Testis (tissue), 3 donors: Measurements from ENCODE around the gene IL26. TPM values are rescaled to one million over a fixed set of nuclear protein-coding genes. Genes with fewer than 3 reads are reported as not detected.

ENCODE experiments used
- DNase-seq: peaks from one replicate; pipeline ENCODE4 v3.0.0-alpha.2; 2019
- H3K27ac ChIP-seq, 2 donors: fragments of 200-600 bp; sonication (generic); one replicate each; pipeline ENCODE4 v1.5.1; 2019
- H3K27me3 ChIP-seq: fragments of 200-600 bp; sonication (generic); one replicate; pipeline ENCODE4 v1.5.1; 2019
- H3K36me3 ChIP-seq: fragments of 200-600 bp; sonication (generic); one replicate; pipeline ENCODE4 v1.5.1; 2017; ENCODE audit warnings: low read depth; ENCODE audit errors: missing control alignments
- H3K4me1 ChIP-seq: fragments of 200-600 bp; sonication (generic); one replicate; pipeline ENCODE4 v1.5.1; 2019
- H3K4me3 ChIP-seq, 2 donors: fragments of 200-600 bp; sonication (generic); one replicate each; pipeline ENCODE4 v1.5.1; 2017 to 2019
- H3K9me3 ChIP-seq: fragments of 200-600 bp; sonication (generic); one replicate; pipeline ENCODE4 v1.5.1; 2017
- CTCF ChIP-seq, 3 experiments: fragments of 450-650 bp in 2 of 3; fragments of 200-600 bp in 1 of 3; sonication (generic) in 1 of 3; IDR thresholded peaks; one replicate each; pipeline ENCODE4 v1.5.1; 2016 to 2019; ENCODE audit warnings: antibody characterized with exemption in 3 of 3, mild to moderate bottlenecking in 2 of 3, moderate library complexity in 1 of 3
- POLR2A ChIP-seq: fragments of 450-650 bp; IDR thresholded peaks from one replicate; pipeline ENCODE4 v1.6.1; 2017; ENCODE audit warnings: antibody characterized with exemption, mild to moderate bottlenecking, moderate library complexity
- WGBS, 2 donors: methylation state at CpG; one replicate each; pipeline ENCODE4 v1.1.5; 2018; 5-methylcytosine and 5-hydroxymethylcytosine counted together
- intact Hi-C: fragments of 100-400 bp; cut with DNase I; formaldehyde crosslinking; loops from one replicate; pipeline ENCODE4 v1.15.1; 2023; ENCODE audit warnings: low total_unique reads
- polyA plus RNA-seq: library from polyadenylated mRNA; stranded (reverse); fragments of 350-450 nt; fragmentation: Illumina TruSeq; extraction: RNeasy Lipid Tissue Mini Kit (QIAGEN cat#74804); gene quantifications from one replicate; pipeline ENCODE4 v1.2.3, GENCODE V29; 2014; ENCODE audit warnings: low read depth, low replicate concordance; ENCODE audit not compliant: insufficient read depth
- total RNA-seq, 2 donors: library from RNA; depleted of rRNA; stranded (reverse); fragments of >200 nt; gene quantifications; one replicate each; pipeline ENCODE4 v1.2.3, GENCODE V29; 2016

The IL26 gene
- total and polyA plus RNA-seq, 3 donors from 2014 or later: not detected

- H3K27ac ChIP-seq: no peak overlapping the region
- H3K9me3 ChIP-seq: no peaks in the 10 kb centered on the region
- intact Hi-C loops: no loop called here
Measured at GRCh38 chr12:68242777-68243176, 17.2 kb upstream of the IL26 start.

GRCh38 chr12:68240975-68241374 is 15.4 kb upstream of the IL26 start:
- no peak for TF ChIP-seq POLR2A
- no peak for TF ChIP-seq CTCF (IDR thresholded peaks at IDR 0.05)
- H3K27me3 ChIP-seq: no peaks in the 10 kb centered on the region
- H3K9me3 ChIP-seq: no peaks in the 10 kb centered on the region
- intact Hi-C loops: no loop called here
- peak overlapping the region; percentile 20 to 37 for H3K27ac ChIP-seq
- peak; percentile 67 for DNase-seq
- H3K4me3 ChIP-seq: no peak overlapping the region
- no peaks in the 10 kb centered on the region for H3K36me3 ChIP-seq
- peaks cover 5% of the 10 kb centered on the region for H3K4me1 ChIP-seq
- 38 to 50% methylated on average over 1 of the region's 1 CpG for WGBS, 2 donors

More at GRCh38 chr12:68242777-68243176, 17.2 kb upstream of the IL26 start:
- no peak overlapping the region for H3K4me3 ChIP-seq
- TF ChIP-seq CTCF (IDR thresholded peaks at IDR 0.05) (no peak), POLR2A (no peak)
- H3K36me3 ChIP-seq: no peaks in the 10 kb centered on the region
- peaks cover 5% of the 10 kb centered on the region for H3K4me1 ChIP-seq
- DNase-seq: no peak
- no peaks in the 10 kb centered on the region for H3K27me3 ChIP-seq

- no peak for TF ChIP-seq POLR2A
- TF ChIP-seq CTCF (IDR thresholded peaks at IDR 0.05): no peak
- Histone ChIP-seq H3K27me3 (no peaks in the 10 kb centered on the region), H3K9me3 (no peaks in the 10 kb centered on the region), H3K36me3 (no peaks in the 10 kb centered on the region), H3K4me3 (no peak overlapping the region), H3K27ac (no peak overlapping the region), H3K4me1 (peaks cover 5% of the 10 kb centered on the region)
- no peak for DNase-seq
- intact Hi-C loops: no loop called here
- WGBS, 2 donors: 64 to 83% methylated on average over 1 of the region's 1 CpG
Measured at GRCh38 chr12:68240079-68240478, 14.5 kb upstream of the IL26 start.

GRCh38 chr12:68239309-68239982 is 13.8 kb upstream of the IL26 start:
- peaks cover 5% of the 10 kb centered on the region for H3K4me1 ChIP-seq
- H3K27me3 ChIP-seq: no peaks in the 10 kb centered on the region
- H3K36me3 ChIP-seq: no peaks in the 10 kb centered on the region
- no peaks in the 10 kb centered on the region for H3K9me3 ChIP-seq
- 93% methylated on average over 6 of the region's 6 CpGs for WGBS, 2 donors
- no peak overlapping the region for H3K4me3 ChIP-seq
- intact Hi-C loops: no loop called here
- no peak for DNase-seq
- no peak overlapping the region for H3K27ac ChIP-seq
- no peak for TF ChIP-seq POLR2A
- TF ChIP-seq CTCF (IDR thresholded peaks at IDR 0.05): no peak

GRCh38 chr12:68237619-68238018 is 12.0 kb upstream of the IL26 start:
- H3K36me3 ChIP-seq: no peaks in the 10 kb centered on the region
- no peak for DNase-seq
- WGBS, 2 donors: 47 to 53% methylated on average over 2 of the region's 2 CpGs
- intact Hi-C loops: no loop called here
- H3K4me1 ChIP-seq: peaks cover 5% of the 10 kb centered on the region
- no peak overlapping the region for H3K27ac ChIP-seq
- no peaks in the 10 kb centered on the region for H3K9me3 ChIP-seq
- no peak overlapping the region for H3K4me3 ChIP-seq
- H3K27me3 ChIP-seq: no peaks in the 10 kb centered on the region
- no peak for TF ChIP-seq CTCF (IDR thresholded peaks at IDR 0.05)
- TF ChIP-seq POLR2A: no peak
